IMR-90 (cell line): ENCODE data around the gene ATOH8. TPM values are rescaled to one million over a fixed set of nuclear protein-coding genes. Genes with fewer than 3 reads are reported as not detected.

Experiments
- ATAC-seq: fragments of 200-7000 bp; cut with Tn5 transposase; 2 replicates; pipeline ENCODE4 v1.9.1; 2020; ENCODE audit warnings: low read depth, mild to moderate bottlenecking, moderate library complexity
- BruUV-seq: library from RNA; stranded (reverse); fragments of 400-500 nt; replicated peaks from 2 replicates; lab custom pipeline; 2021; lab: Mats Ljungman, UMichigan
- CTCF ChIA-PET: fragments of 300-600 bp; formaldehyde crosslinking; extraction: SDS; loops from one replicate; lab custom pipeline; 2021; ENCODE audit warnings: antibody characterized with exemption; lab: Yijun Ruan, JAX
- POLR2A ChIA-PET: fragments of 300-600 bp; sonication (Branson Sonifier 250); formaldehyde crosslinking; loops from one replicate; lab custom pipeline; 2022; ENCODE audit warnings: antibody characterized with exemption; ENCODE audit not compliant: unreplicated experiment; lab: Charles Lee
- DNase-seq: peaks from one replicate; pipeline ENCODE4 v3.0.0; 2013
- H2AFZ ChIP-seq: replicated peaks from 2 replicates; pipeline ENCODE3; 2013; ENCODE audit warnings: low read length, mild to moderate bottlenecking; ENCODE audit not compliant: poor library complexity
- H2AK5ac ChIP-seq: 2 replicates; pipeline ENCODE4 v1.6.1; 2013; ENCODE audit warnings: low read depth, low read length, inconsistent platforms
- H2AK9ac ChIP-seq: replicated peaks from 2 replicates; pipeline ENCODE3; 2013; ENCODE audit warnings: mild to moderate bottlenecking, low read depth, low read length, moderate library complexity; ENCODE audit not compliant: poor library complexity
- H2BK120ac ChIP-seq: 2 replicates; pipeline ENCODE4 v1.6.1; 2013; ENCODE audit warnings: low read depth, low read length, inconsistent platforms
- H2BK15ac ChIP-seq: 3 replicates; pipeline ENCODE4 v1.6.1; 2013; ENCODE audit warnings: low read depth, low read length, inconsistent platforms
- H2BK20ac ChIP-seq: 2 replicates; pipeline ENCODE4 v1.6.1; 2013; ENCODE audit warnings: low read depth, mild to moderate bottlenecking, inconsistent platforms, low read length, moderate library complexity
- H2BK5ac ChIP-seq: 2 replicates; pipeline ENCODE4 v1.6.1; 2013; ENCODE audit warnings: mild to moderate bottlenecking, low read depth, low read length, inconsistent platforms; ENCODE audit not compliant: poor library complexity, severe bottlenecking
- H3K14ac ChIP-seq: replicated peaks from 2 replicates; pipeline ENCODE4 v1.6.1; 2013; ENCODE audit warnings: low read depth, low read length, inconsistent platforms
- H3K18ac ChIP-seq: 2 replicates; pipeline ENCODE4 v1.6.1; 2013; ENCODE audit warnings: low read depth, low read length, control low read depth
- H3K23ac ChIP-seq: 2 replicates; pipeline ENCODE4 v1.6.1; 2013; ENCODE audit warnings: low read depth, low read length, inconsistent platforms
- H3K27ac ChIP-seq: 2 replicates; pipeline ENCODE4 v1.5.1; 2013; ENCODE audit warnings: mild to moderate bottlenecking, control low read depth, low read length; ENCODE audit not compliant: insufficient read depth
- H3K27me3 ChIP-seq: 2 replicates; pipeline ENCODE4 v1.6.1; 2013; ENCODE audit warnings: low read length; ENCODE audit not compliant: control insufficient read depth, insufficient read depth
- H3K36me3 ChIP-seq: 2 replicates; pipeline ENCODE4 v1.6.1; 2013; ENCODE audit warnings: low read length, mixed read lengths; ENCODE audit not compliant: control insufficient read depth, insufficient read depth
- H3K4ac ChIP-seq: 2 replicates; pipeline ENCODE4 v1.6.1; 2013; ENCODE audit warnings: low read depth, low read length, inconsistent platforms
- H3K4me1 ChIP-seq: 2 replicates; pipeline ENCODE4 v1.6.1; 2013; ENCODE audit warnings: low read length, mixed read lengths; ENCODE audit not compliant: control insufficient read depth, insufficient read depth
- H3K4me2 ChIP-seq: 2 replicates; pipeline ENCODE4 v1.6.1; 2013; ENCODE audit warnings: low read depth, mild to moderate bottlenecking, control low read depth, low read length, moderate library complexity
- H3K4me3 ChIP-seq: 2 replicates; pipeline ENCODE4 v1.5.1; 2013; ENCODE audit warnings: low read depth, mild to moderate bottlenecking, control low read depth, low read length, moderate library complexity; ENCODE audit not compliant: insufficient read depth
- H3K56ac ChIP-seq: 2 replicates; pipeline ENCODE4 v1.6.1; 2013; ENCODE audit warnings: low read length, inconsistent platforms; ENCODE audit not compliant: insufficient read depth; ENCODE audit errors: extremely low read depth
- H3K79me1 ChIP-seq, 2 experiments: 2 replicates each; pipeline ENCODE4 v1.6.1; 2013; ENCODE audit warnings: low read length in 2 of 2, inconsistent platforms in 1 of 2, low read depth in 1 of 2
- H3K9ac ChIP-seq: 2 replicates; pipeline ENCODE4 v1.6.1; 2013; ENCODE audit warnings: low read depth, low read length, control low read depth
- H3K9me1 ChIP-seq: 2 replicates; pipeline ENCODE4 v1.6.1; 2013; ENCODE audit warnings: low read length, inconsistent platforms; ENCODE audit not compliant: insufficient read depth
- H3K9me3 ChIP-seq: 2 replicates; pipeline ENCODE4 v1.6.1; 2013; ENCODE audit warnings: low read length; ENCODE audit not compliant: control insufficient read depth, insufficient read depth
- H4K20me1 ChIP-seq: 2 replicates; pipeline ENCODE4 v1.6.1; 2013; ENCODE audit warnings: low read length, inconsistent platforms; ENCODE audit not compliant: insufficient read depth
- H4K5ac ChIP-seq: 2 replicates; pipeline ENCODE4 v1.6.1; 2013; ENCODE audit warnings: mild to moderate bottlenecking, low read depth, low read length, control low read depth
- H4K8ac ChIP-seq, 2 experiments: 2 replicates each; pipeline ENCODE4 v1.6.1; 2013; ENCODE audit warnings: low read depth in 2 of 2, low read length in 2 of 2, control low read depth in 1 of 2, inconsistent platforms in 1 of 2
- H4K91ac ChIP-seq: 2 replicates; pipeline ENCODE4 v1.6.1; 2013; ENCODE audit warnings: low read depth, low read length, inconsistent platforms; ENCODE audit not compliant: insufficient read depth
- CEBPB ChIP-seq: IDR thresholded peaks from 2 replicates; pipeline ENCODE4 v1.6.1; 2012; ENCODE audit warnings: low read depth, low read length, improper control_type of control experiment
- MAFK ChIP-seq: IDR thresholded peaks from 2 replicates; pipeline ENCODE4 v1.6.1; 2012; ENCODE audit warnings: low read depth, low read length, improper control_type of control experiment
- NFE2L2 ChIP-seq: fragments of 150-350 bp; IDR thresholded peaks from 2 replicates; pipeline ENCODE4 v1.6.1; 2016; ENCODE audit warnings: low read depth, mild to moderate bottlenecking, low read length
- POLR2A ChIP-seq: IDR thresholded peaks from 2 replicates; pipeline ENCODE4 v1.6.1; 2012; ENCODE audit warnings: mild to moderate bottlenecking, low read depth, low read length
- RFX5 ChIP-seq: IDR thresholded peaks from 2 replicates; pipeline ENCODE4 v1.8.0; 2012; ENCODE audit warnings: low read depth, mild to moderate bottlenecking, low read length, moderate library complexity
- WGBS, 2 experiments: methylation state at CpG; one replicate each; pipeline versions ENCODE4 v1.1.5 to v1.1.7; 2013; ENCODE audit warnings: missing lambda C conversion rate in 2 of 2; ENCODE audit not compliant: insufficient read length in 1 of 2; ENCODE audit errors: extremely low coverage in 2 of 2; 5-methylcytosine and 5-hydroxymethylcytosine counted together
- dilution Hi-C: fragments of 300-500 bp; cut with HindIII; formaldehyde crosslinking; loops from one replicate; pipeline ENCODE4 v1.14.3; 2018; ENCODE audit warnings: low sequenced_read_pairs; ENCODE audit not compliant: unreplicated experiment
- in situ Hi-C: fragments of 300-500 bp; cut with MboI; formaldehyde crosslinking; loops from 3 replicates; pipeline ENCODE4 v1.14.3; 2019; ENCODE audit warnings: low sequenced_read_pairs, inconsistent platforms, mixed read lengths
- intact Hi-C: fragments of 100-400 bp; cut with micrococcal nuclease; formaldehyde crosslinking; loops from 2 replicates; pipeline ENCODE4 v1.10.0; 2022
- polyA plus RNA-seq, 3 experiments: library from polyadenylated mRNA; depleted of rRNA; stranded (reverse); fragments of >200 nt; gene quantifications; 2 replicates each; pipeline ENCODE4 v1.2.3, GENCODE V29; 2012; ENCODE audit warnings: low replicate concordance in 1 of 3
- total RNA-seq: library from RNA; depleted of rRNA; stranded (reverse); fragments of >200 nt; gene quantifications from 2 replicates; pipeline ENCODE4 v1.2.3, GENCODE V29; 2012

ATOH8 gene
- total and polyA plus RNA-seq, 2 of the 4 experiments (the other 2 are of a cell fraction): 7.9 to 9.0 TPM

DNA sequence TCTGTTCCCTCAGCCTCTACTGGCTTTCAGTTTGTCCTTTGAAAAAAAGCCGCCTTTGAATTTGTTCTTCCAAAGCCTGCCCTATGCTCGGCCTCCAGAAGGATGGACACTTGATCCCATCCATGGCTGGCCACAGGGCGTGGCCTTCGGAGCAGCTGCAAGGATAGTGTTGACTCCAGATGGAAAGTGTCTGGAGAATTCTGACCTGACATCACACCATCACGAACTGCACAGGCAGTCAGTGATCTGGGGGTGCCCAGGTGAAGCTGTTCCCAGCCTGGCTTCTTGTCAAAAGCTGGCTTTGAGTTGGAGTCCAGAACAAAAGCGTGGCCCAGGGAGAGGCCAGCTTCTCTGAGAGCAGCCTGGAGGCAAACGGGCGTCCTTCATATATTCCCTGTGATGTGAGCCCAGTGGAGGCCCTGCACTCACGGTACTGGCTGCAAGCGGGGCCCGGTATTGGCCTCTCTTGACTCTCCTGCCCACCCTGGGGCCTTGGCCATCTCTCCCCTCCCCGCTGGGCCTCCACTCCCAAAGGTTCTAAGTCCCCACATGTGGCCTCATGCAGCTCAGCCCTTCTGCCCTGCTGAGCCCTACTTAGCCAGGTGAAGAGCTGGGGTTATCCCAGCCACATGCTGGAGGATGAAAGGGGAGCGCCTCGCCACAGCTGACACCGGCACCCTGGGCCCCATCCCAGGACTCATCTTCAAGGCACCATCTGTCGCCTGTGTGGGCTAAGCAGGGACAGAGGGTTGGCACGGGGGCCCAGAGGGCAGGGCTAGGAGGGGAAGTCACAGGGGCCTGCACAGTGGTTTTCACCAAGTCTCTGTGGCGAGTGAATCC is 20.4 kb upstream of the ATOH8 start:
- H3K23ac ChIP-seq: no peak overlapping the region

More for the DNA sequence above, 20.4 kb upstream of the ATOH8 start:
- BruUV-seq: no TSS peak
- TF ChIP-seq CEBPB: no peak
- no peak for TF ChIP-seq NFE2L2
- TF ChIP-seq POLR2A: no peak
- no peak for TF ChIP-seq MAFK
- no peak for TF ChIP-seq RFX5
- no peaks in the 10 kb centered on the region for H3K9me3 ChIP-seq
- no peaks in the 10 kb centered on the region for H3K79me1 ChIP-seq
- no peak overlapping the region for H2BK5ac ChIP-seq
- no peak overlapping the region for H3K9ac ChIP-seq
- peaks cover 6% of the 10 kb centered on the region; the same call in 1 of the 2 replicates for H3K9me1 ChIP-seq
- no peak overlapping the region for H2AK5ac ChIP-seq
- WGBS, 2 experiments: 90% methylated on average over 1 of the region's 18 CpGs; no CpG with 5 or more reads in 1 of the 2 experiments
- no peak overlapping the region for H3K27ac ChIP-seq
- H4K8ac ChIP-seq: no peak overlapping the region
- no peaks in the 10 kb centered on the region for H3K27me3 ChIP-seq
- peaks cover 9% of the 10 kb centered on the region for H3K4me1 ChIP-seq
- H2BK120ac ChIP-seq: no peak overlapping the region
- H2AK9ac ChIP-seq: no peak overlapping the region
- POLR2A ChIA-PET: no interaction called here
- ATAC-seq (no peak), DNase-seq (no peak)
- no peak overlapping the region for H3K56ac ChIP-seq
- no peaks in the 10 kb centered on the region for H4K20me1 ChIP-seq
- CTCF ChIA-PET: interaction anchor here (1.1 kb wide), 1 partner anchor 81 kb away, joined by 3 read pairs; no protein-coding TSS in a partner anchor
- dilution Hi-C loops: no loop called here
- H2BK20ac ChIP-seq: no peak overlapping the region
- in situ Hi-C loops: no loop called here
- H3K18ac ChIP-seq: no peak overlapping the region
- no peak overlapping the region for H3K4me2 ChIP-seq
- H3K14ac ChIP-seq: no peak overlapping the region
- H3K36me3 ChIP-seq: no peaks in the 10 kb centered on the region
- intact Hi-C loops: no loop called here
- H2BK15ac ChIP-seq: no peak overlapping the region
- no peak overlapping the region for H3K4me3 ChIP-seq
- peak overlapping the region; percentile 16; the same call in 1 of the 2 replicates for H4K91ac ChIP-seq
- no peak overlapping the region for H4K5ac ChIP-seq
- H2AFZ ChIP-seq: no peak overlapping the region
- 0 out of 2 replicates have a peak overlapping the region, but pooled peaks have one; percentile 8 for H3K4ac ChIP-seq
